ES-I3 (cell line): ENCODE results near the gene RESP18.

Source experiments
- H3K36me3 ChIP-seq: 2 replicates; pipeline ENCODE4 v1.6.1; 2013; ENCODE audit warnings: mild to moderate bottlenecking, low read length, control low read depth, moderate library complexity; ENCODE audit not compliant: insufficient read depth
- H3K4me1 ChIP-seq: 2 replicates; pipeline ENCODE4 v1.6.1; 2013; ENCODE audit warnings: mild to moderate bottlenecking, control low read depth, low read length; ENCODE audit not compliant: insufficient read depth
- H3K9ac ChIP-seq: 2 replicates; pipeline ENCODE4 v1.6.1; 2013; ENCODE audit warnings: low read depth, mild to moderate bottlenecking, low read length, moderate library complexity
- H3K9me3 ChIP-seq: 2 replicates; pipeline ENCODE4 v1.6.1; 2013; ENCODE audit warnings: mild to moderate bottlenecking, low read length, moderate library complexity; ENCODE audit not compliant: control insufficient read depth, insufficient read depth

RESP18 gene

GRCh38 chr2:219282375-219282774 is 50.2 kb downstream of the RESP18 start:
- H3K4me1 ChIP-seq: peaks cover 21% of the 10 kb centered on the region
- H3K9ac ChIP-seq: no peak overlapping the region
- H3K9me3 ChIP-seq: no peaks in the 10 kb centered on the region
- no peaks in the 10 kb centered on the region for H3K36me3 ChIP-seq

GRCh38 chr2:219281588-219281987 is 51.0 kb downstream of the RESP18 start:
- Histone ChIP-seq H3K36me3 (no peaks in the 10 kb centered on the region), H3K4me1 (peaks cover 20% of the 10 kb centered on the region), H3K9ac (no peak overlapping the region), H3K9me3 (no peaks in the 10 kb centered on the region)

- peaks cover 15% of the 10 kb centered on the region for H3K4me1 ChIP-seq
- H3K9me3 ChIP-seq: no peaks in the 10 kb centered on the region
- H3K36me3 ChIP-seq: no peaks in the 10 kb centered on the region
- no peak overlapping the region for H3K9ac ChIP-seq
Observed at GRCh38 chr2:219280651-219281050, 51.9 kb downstream of the RESP18 start.

GRCh38 chr2:219279916-219280516 is 52.5 kb downstream of the RESP18 start:
- H3K4me1 ChIP-seq: peaks cover 15% of the 10 kb centered on the region
- H3K9ac ChIP-seq: peak overlapping the region; percentile 65; the same call in 1 of the 2 replicates
- no peaks in the 10 kb centered on the region for H3K36me3 ChIP-seq
- H3K9me3 ChIP-seq: no peaks in the 10 kb centered on the region

- peak within 1 kb of the TSS; percentile 65 for H3K9ac ChIP-seq
- no peaks in the 10 kb centered on the region for H3K36me3 ChIP-seq
- H3K4me1 ChIP-seq: peaks cover 22% of the 10 kb centered on the region
- no peaks in the 10 kb centered on the region for H3K9me3 ChIP-seq
Observed at GRCh38 chr2:219279151-219279915, 53.2 kb downstream of the RESP18 start, which contains the start of gene DNAJB2. DNAJB2 (plus strand) TSS chr2:219279366; CDS start chr2:219279834, 468 bp downstream.

- Histone ChIP-seq H3K4me1 (peaks cover 29% of the 10 kb centered on the region), H3K36me3 (no peaks in the 10 kb centered on the region), H3K9me3 (no peaks in the 10 kb centered on the region), H3K9ac (peak overlapping the region; percentile 65)
Observed at GRCh38 chr2:219278655-219279150, 53.8 kb downstream of the RESP18 start.

- H3K36me3 ChIP-seq: no peaks in the 10 kb centered on the region
- H3K4me1 ChIP-seq: peaks cover 30% of the 10 kb centered on the region
- H3K9ac ChIP-seq: peak overlapping the region; percentile 65; the same call in 1 of the 2 replicates
- H3K9me3 ChIP-seq: no peaks in the 10 kb centered on the region
Observed at GRCh38 chr2:219277703-219278654, 54.6 kb downstream of the RESP18 start.
